Neural progenitor cell (in vitro differentiated cells): ENCODE results near the gene UQCC2.

Source experiments
- EZH2 ChIP-seq: fragments of 200-600 bp; sonication (generic); IDR thresholded peaks from 2 replicates; pipeline ENCODE4 v1.6.1; 2017; ENCODE audit warnings: antibody characterized with exemption, mild to moderate bottlenecking, moderate library complexity
- EZH2phosphoT487 ChIP-seq: fragments of 200-600 bp; sonication (generic); IDR thresholded peaks from 2 replicates; pipeline ENCODE4 v1.6.1; 2017; ENCODE audit warnings: antibody characterized with exemption
- TF ChIP-seq, protein P1 (sequence below): fragments of 200-600 bp; sonication (generic); IDR thresholded peaks from 2 replicates; pipeline ENCODE4 v1.5.1; 2017; ENCODE audit warnings: antibody characterized with exemption, mild to moderate bottlenecking

- TF ChIP-seq, protein P1, sequence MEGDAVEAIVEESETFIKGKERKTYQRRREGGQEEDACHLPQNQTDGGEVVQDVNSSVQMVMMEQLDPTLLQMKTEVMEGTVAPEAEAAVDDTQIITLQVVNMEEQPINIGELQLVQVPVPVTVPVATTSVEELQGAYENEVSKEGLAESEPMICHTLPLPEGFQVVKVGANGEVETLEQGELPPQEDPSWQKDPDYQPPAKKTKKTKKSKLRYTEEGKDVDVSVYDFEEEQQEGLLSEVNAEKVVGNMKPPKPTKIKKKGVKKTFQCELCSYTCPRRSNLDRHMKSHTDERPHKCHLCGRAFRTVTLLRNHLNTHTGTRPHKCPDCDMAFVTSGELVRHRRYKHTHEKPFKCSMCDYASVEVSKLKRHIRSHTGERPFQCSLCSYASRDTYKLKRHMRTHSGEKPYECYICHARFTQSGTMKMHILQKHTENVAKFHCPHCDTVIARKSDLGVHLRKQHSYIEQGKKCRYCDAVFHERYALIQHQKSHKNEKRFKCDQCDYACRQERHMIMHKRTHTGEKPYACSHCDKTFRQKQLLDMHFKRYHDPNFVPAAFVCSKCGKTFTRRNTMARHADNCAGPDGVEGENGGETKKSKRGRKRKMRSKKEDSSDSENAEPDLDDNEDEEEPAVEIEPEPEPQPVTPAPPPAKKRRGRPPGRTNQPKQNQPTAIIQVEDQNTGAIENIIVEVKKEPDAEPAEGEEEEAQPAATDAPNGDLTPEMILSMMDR, result no peak
- TF ChIP-seq EZH2, result no peak
- TF ChIP-seq EZH2phosphoT487, result no peak
Observed at GRCh38 chr6:33707771-33708170, 3.7 kb downstream of the UQCC2 start.
